GM12873 (cell line): ENCODE measurements around the gene RAC2.

Source experiments
- TF ChIP-seq, protein P1 (sequence below): IDR thresholded peaks from 2 replicates; pipeline ENCODE4 v1.5.1; 2012; ENCODE audit warnings: low read depth, mild to moderate bottlenecking, moderate library complexity, low read length, control low read depth; ENCODE audit not compliant: insufficient read depth; ENCODE audit errors: missing control alignments

Gene RAC2

DNA sequence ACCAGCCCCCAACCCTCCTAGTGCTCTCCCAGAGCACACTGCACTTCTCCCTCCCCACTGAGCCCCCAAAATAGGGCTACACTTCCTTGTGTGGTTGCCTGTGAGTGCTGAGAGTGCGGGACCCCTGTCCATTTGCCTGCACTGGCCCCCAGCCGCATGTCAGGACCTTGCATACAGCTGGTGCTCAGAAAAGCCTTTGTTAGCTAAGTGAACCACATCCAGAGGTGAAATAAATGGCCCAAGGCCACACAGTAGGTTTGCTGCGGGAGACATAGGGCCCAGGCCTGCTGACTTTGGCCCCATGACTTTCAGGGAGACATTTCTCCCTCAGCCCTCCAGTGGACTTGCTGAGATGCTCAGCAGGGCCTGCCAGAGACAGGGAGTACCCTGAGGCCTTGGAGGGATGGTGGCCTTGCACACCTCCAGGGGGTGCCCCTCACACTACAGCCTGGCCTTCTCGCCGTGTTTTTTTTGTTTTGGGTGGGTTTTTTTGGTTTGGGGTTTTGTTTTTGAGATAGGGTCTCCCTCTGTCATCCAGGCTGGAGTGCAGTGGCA, 42.0 kb downstream of the RAC2 start:
- TF ChIP-seq, protein P1, sequence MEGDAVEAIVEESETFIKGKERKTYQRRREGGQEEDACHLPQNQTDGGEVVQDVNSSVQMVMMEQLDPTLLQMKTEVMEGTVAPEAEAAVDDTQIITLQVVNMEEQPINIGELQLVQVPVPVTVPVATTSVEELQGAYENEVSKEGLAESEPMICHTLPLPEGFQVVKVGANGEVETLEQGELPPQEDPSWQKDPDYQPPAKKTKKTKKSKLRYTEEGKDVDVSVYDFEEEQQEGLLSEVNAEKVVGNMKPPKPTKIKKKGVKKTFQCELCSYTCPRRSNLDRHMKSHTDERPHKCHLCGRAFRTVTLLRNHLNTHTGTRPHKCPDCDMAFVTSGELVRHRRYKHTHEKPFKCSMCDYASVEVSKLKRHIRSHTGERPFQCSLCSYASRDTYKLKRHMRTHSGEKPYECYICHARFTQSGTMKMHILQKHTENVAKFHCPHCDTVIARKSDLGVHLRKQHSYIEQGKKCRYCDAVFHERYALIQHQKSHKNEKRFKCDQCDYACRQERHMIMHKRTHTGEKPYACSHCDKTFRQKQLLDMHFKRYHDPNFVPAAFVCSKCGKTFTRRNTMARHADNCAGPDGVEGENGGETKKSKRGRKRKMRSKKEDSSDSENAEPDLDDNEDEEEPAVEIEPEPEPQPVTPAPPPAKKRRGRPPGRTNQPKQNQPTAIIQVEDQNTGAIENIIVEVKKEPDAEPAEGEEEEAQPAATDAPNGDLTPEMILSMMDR = peak; percentile 2

DNA sequence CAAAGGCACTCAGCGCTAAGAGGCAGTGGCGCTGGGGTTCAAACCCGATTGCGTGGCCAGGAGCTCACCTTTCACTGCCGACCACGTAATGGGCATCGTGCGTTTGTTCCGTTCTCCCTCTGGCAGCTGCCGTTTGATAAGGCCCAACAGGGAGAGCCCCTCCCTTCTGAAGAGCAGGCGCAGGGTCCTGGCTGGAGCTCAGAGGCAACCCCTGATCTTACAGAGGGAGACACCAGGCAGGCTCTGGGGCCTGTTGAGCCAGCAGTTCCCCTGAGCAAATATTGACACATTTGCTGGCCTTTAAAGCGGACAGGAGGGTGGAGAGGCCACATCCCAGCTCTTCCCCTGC, 44.3 kb downstream of the RAC2 start:
- TF ChIP-seq, protein P1 = no peak

DNA sequence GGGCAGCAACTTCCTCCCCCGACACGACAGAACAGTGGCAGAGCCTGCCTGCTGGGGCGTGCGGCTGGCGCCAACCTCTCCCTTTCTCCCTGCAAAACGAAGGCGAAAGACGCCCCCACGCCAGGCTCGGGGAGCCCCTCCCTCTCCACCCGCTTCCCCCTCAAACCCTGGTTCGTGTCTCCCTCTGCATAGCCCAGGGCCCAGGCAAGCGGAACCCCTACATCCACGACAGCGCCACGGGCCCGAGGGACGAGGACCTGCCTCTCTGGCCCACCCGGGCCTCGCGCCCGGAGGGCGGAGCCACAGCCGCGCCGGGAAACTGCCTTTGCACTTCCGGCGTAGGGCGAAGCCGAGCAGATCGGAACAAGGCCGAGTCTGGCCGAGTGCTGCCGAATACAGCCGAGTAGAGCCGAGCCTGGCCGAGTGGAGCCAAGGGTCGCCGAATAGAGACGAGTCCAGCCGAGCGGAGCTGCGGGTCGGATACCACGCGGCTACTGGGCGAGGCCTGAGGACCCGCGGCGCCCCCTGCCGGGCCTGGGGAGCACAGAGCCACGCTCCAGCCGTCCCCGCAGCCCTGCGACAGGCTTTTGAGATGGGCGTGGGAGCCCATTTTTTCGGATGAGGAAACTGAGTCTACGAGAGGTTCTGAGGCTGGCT, 44.8 kb downstream of the RAC2 start:
- TF ChIP-seq, protein P1 = peak; percentile 91

DNA sequence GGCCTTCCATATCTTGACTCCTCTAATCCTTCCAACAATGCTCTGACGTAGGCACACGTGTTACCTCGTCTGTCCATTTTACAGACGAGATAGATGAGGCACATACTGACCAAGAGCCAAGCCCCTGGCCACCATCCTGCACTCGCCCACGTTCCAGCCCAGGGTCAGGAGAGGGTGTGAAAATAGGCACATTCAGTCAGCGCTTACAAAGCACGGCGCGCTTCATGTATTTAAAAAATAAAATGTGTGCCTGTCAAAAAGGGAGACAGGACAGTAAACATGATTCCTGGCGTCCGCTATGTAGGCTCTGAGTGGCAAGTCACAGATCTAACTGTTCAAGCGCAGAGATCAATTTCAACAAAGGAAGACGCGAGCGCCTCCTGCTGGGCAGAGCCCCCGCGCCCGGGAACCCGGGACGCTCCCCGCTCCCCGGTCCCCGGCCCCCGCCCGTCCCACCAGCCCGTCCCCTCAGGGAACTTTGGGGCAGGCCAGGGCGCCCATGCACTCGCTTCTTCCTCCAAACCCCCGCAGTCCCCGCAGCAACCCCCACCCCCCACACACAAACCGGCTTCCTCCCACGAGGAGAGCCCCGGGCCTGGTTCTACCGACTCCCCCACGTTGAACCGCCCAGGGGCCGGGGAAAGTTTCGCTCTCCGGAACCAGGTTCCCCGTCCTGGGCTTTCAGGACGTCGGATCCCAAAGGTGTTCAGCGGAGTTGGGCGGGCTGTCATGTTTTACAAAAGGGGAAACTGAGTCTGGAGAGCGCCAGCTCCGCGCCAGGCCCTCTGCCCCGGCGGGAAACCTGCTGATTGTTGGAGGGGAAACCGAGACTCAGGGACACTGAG, 45.6 kb downstream of the RAC2 start:
- TF ChIP-seq, protein P1 = peak; percentile 82

DNA sequence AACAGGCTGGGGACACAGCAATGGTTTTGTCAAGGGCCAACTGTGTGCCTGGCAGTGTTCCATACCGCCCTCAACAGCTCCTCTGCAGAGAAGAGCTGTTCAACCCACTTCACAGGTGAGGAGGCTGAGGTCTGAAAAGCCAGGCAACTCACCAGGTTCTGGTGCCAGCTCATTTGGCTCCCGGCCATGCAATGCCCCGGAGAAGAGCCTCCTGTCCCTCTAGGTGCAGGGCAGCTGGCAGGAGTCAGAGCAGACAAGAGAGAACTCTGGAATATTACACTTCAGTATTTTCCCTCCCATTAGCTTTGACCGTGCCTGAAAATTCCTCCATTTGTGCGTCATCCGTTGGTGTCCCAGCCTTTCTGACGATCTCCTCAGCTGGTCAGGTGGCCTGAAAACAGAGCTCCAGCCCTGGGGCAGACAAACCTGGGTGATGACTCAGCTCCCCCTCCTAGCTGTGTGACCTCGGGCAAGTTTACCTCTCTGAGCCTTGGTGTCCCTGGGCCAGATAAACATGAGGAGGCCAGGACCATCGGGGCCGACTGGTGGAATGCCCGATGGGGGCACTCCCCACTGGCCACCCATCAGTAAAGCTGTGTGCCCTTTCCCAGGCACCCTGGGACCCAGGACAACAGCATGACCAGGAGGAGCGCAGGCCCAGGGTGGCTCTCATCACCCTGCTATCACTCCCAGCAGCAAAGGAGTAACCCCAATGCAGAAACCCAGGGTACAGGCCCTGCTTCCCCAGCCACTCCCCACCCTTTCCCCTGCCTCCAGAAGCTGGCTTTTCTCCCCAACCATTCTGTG, 46.4 kb downstream of the RAC2 start:
- TF ChIP-seq, protein P1 = no peak

DNA sequence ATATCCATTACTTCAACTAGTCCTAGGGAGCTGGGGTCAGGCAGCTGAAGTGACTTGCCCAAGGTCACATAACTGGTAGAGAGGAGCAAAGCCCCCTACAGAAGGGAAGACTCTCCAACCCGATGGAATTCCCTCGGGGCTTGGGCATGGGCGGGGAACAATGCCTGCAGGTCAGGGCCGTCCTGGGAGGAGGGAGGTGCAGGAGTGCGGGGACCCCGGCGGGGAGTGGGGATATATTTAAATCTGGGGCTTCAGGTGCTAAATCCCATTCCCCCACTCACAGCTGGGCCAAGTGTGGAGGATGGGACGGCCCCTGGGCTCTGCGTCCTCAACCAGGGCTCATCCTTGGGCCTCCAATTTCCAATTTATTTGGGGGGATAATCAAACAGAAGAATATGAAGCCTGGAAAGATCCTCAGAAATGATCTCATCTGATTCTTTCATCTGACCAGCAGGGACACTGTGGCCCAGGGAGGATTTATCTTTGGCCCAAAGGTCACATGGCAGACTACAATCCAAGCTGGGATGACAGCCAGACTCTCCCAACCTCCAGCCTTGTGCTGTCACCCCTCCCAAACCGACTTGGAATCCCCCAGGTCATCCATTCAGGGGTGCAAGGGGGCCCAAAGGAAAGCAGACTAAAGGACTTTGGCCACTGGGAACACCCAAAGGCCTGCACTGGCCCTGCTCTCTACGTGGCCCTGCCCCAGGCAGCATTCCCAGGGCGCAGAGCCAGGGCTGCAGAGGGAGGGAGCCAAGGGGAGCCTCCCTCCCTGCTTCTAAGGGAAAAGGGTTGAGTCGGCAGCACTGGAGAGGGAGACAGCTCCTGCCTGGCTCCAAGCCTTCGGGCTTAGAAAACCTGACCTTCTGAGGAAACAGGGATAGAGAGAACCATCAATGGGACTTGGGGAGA, 47.3 kb downstream of the RAC2 start:
- TF ChIP-seq, protein P1 = no peak
